Gastrocnemius medialis (tissue), 4 donors: ENCODE data around the gene TEP1.

Experiments
- CTCF ChIP-seq, 5 experiments: fragments of 450-650 bp in 3 of 5; fragments of 200-600 bp in 2 of 5; sonication (generic) in 2 of 5; IDR thresholded peaks in 4 of 5; conservative IDR thresholded peaks in 1 of 5; 1 replicate in 4 of 5; 2 replicates in 1 of 5; pipeline ENCODE4 v1.5.1; 2016 to 2019; ENCODE audit warnings: antibody characterized with exemption in 5 of 5, mild to moderate bottlenecking in 3 of 5, moderate library complexity in 3 of 5
- POLR2A ChIP-seq, 2 donors: fragments of 450-650 bp; IDR thresholded peaks; one replicate each; pipeline ENCODE4 v1.6.1; 2017; ENCODE audit warnings: antibody characterized with exemption in 2 of 2, mild to moderate bottlenecking in 2 of 2, moderate library complexity in 2 of 2

GRCh38 chr14:20334017-20334416 lies 79.3 kb downstream of the TEP1 start:
- no peak for TF ChIP-seq CTCF (IDR thresholded peaks at IDR 0.05 in 4 of 5, conservative IDR thresholded peaks at IDR 0.05 in 1 of 5)
- no peak for TF ChIP-seq POLR2A (IDR thresholded peaks at IDR 0.05)
